Jurkat, Clone E6-1 (cell line): Measurements from ENCODE around the gene TMEM8B.

Experiments
- DNase-seq: peaks from one replicate; pipeline ENCODE4 v3.0.0-alpha.2; 2011; ENCODE audit warnings: low read depth, low spot score
- H3K4me3 ChIP-seq: 2 replicates; pipeline ENCODE4 v1.5.1; 2011; ENCODE audit warnings: mild to moderate bottlenecking, low read length, control low read depth, moderate library complexity

TMEM8B gene

DNA sequence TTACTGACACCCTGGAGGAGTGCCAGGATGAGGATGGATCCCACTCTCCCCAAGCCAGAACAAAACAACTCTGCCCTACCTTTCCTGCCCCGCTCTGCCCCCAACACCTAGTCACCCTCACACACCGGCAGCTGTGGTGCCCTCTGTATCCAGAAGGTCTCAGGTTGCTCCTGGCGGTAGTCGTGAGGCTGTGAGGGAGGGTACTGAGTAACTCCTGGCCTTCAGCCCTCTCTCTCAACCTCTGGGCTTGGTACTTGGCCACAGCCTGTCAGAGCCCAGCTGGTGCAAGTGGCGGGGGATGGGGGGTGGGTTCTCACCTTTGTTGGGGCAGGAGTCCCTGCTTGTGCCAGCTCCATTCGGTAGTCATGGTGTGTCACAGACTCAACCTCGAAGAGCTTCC is 18.9 kb upstream of the TMEM8B start:
- no peak overlapping the region for H3K4me3 ChIP-seq
- DNase-seq = no peak

DNA sequence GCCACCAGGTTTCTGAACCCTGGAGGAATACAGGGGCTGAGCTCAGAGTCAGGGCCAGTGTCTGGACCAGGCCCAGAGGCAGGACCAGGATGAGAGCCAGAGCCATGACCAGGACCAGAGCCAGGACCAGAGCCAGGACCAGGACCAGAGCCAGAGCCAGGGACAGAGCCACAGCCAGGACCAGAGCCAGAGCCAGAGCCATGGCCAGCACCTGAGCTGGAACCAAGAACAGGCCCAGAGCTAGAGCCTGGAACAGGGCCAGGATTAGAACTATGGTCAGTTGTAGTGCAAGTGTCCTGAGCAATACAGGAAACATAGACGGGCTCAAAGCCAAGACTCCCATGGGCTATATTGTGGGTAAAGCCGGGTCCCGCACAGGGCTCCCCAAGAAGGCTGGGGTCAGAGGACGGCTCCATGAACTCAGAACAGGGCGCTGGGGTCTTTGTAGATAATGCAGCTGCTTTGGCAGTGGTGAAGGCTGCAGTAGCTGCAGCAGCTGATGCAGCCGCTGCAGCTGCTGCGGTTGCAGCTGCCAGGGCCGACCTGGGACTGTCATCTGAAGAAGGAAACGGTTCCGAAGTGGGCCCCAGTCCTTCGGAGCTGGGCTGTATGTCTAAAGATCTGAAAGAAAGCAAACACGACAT is 17.5 kb upstream of the TMEM8B start:
- H3K4me3 ChIP-seq = peak overlapping the region; percentile 51
- DNase-seq = no peak

DNA sequence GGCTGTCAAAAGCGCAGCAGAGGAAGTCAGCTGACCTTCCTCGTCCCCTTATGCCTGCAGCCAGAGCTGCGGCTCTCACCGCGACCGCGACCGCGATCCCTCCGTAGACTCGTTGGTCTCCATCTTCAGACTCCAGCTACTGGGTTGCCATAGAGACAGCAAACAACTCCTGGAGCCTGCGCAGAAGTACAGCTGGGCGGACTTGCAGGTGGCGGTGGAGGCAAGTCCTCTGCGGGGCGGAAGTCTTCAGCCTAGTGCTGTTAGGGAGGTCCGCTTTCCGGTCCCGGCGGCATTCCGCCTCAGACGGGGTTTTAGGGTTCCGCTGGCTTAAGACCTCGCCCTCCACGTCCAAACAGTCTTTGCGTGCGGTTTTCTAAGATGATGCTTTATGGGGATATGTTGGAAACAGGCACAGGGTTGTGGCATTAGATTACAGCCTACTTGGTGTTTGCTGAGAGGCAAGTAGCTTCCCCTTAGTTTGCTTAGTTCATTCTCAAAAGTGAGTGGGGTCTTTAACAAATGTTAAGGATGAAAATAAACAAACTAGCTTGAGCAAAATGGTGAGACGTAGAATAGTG is 16.9 kb upstream of the TMEM8B start, which contains the start of gene SPAG8:
Gene SPAG8, minus strand, starts transcription at position 238 of the 578 bp plus-strand sequence. Its CDS starts 115 bp downstream, at position 123.
- peak; percentile 99 for DNase-seq
- peak within 1 kb of the TSS; percentile 51 for H3K4me3 ChIP-seq

DNA sequence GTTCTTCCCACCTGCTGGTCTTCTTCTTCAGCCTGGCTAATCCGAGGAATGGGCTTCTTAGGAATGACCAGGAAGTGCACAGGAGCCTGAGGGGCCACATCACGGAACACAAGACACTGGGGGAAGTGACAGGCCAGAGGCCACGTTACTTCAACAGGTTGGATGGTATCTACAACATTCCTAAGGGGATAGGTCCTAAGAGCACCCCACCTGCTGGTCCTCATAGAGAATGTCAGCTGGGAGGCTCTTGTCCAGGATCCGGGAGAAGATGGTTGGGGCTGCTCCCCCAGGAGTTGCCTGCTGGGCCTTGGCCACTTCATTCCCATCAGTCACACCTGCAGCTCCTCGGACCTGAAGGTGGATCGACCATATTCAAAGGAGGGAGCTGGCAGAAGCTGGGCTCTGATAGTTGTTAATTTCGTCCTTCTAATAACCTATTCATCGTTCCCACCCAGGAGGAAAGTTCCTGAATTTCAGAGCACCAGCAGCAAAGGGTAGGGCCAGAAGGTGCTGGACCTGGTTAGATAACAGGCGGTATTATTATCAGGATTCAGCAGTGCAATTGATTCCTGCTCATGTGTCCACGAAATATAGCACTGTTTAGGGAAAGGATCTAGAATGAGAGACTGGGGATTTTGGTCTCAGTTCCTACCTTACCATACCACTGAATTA is 15.5 kb upstream of the TMEM8B start:
- DNase-seq = no peak
- H3K4me3 ChIP-seq = peak overlapping the region; percentile 83

DNA sequence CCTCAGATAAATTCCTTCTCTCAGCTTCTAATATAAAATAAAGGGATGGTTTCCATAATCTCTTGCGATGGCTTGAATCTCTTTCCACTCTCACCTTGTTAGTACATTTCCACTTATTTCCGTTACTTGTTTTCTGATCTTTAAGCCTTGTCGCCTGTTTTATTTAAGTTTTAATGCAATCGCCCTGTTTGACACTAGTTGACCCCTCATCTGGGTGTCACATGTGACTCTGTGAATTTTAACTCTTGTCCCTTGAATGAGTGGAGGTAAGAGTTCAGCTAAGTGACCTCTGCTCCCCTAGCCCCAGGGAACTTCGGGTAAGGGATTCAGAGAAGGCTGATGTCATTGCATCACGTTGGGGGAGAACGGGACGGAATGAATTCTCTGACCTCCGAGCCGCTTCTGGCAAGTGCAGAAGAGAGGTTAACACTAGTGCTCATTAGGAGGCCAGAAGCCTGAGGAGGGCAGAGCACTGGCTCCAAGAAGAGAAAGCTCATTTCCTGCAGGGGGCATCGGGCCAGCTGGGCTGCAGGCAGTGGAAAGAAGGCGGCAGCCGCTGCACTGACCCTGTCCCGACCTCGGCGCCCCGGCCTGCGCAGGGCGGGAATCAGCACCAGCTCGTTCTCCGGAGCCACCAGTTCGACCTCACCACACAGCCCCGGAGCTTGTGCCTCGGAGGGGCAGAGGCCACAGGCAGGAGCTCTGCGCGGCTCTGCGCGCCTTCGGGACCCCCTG is 14.8 kb upstream of the TMEM8B start:
- DNase-seq = peak; percentile 34
- H3K4me3 ChIP-seq = peak overlapping the region; percentile 83

DNA sequence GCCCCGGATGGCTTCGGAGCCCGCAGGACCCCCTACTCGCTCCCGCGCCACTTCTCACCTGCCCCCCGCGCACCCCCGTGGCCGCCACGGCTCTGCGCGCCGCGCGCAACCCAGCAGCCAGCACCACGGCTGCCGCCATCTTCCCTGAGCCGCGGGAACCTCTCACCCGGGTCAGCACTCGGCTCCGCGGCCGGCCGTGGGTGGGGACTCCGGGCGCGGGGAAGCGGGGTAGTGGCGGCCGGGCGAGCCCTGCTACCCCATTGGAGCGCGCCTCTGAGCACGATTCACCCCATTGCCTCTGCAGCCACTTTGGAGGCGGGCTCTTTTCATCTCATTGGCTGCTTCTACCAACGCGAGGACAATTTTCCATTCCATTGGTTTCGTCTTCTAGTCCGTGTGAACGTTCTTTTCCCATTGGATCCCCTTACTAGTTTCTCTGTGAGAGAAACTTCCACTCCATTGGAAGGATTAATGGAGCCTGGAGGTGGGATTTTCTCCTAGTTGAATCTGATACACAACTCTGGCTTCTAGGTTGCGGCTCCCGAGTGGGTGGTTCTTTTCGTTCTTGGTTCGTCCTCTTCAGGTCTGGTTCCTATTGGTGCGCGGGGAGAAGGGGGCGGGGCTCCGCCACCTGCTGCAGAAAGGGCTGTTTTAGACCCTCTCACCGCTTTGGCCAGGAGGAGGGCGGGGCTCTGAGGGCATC is 14.0 kb upstream of the TMEM8B start, which contains the start of gene HINT2:
Gene HINT2, minus strand, starts transcription at position 202 of the 703 bp plus-strand sequence. Its CDS starts 63 bp downstream, at position 139.
- H3K4me3 ChIP-seq = peak within 1 kb of the TSS; percentile 83
- DNase-seq = peak; percentile 98

DNA sequence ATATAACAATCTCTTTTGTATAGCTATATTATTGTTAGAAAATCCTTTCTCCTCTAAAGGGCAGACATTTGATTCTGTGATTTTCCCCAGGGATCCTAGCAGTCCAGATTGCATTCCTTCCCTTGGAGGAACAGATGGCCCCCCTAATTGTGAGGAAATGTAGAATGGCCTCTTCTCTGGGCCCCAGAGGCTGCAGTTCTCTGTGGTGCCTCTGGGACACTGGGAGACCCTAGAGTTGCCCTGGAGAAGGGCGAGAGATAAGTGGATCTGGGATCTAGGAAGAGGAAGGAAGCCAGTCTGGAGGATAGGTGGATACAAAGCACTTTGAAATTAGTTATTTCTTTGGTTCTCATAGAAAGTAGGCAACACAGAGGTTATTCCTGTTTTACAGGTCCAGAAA is 12.3 kb upstream of the TMEM8B start:
- no peak for DNase-seq

DNA sequence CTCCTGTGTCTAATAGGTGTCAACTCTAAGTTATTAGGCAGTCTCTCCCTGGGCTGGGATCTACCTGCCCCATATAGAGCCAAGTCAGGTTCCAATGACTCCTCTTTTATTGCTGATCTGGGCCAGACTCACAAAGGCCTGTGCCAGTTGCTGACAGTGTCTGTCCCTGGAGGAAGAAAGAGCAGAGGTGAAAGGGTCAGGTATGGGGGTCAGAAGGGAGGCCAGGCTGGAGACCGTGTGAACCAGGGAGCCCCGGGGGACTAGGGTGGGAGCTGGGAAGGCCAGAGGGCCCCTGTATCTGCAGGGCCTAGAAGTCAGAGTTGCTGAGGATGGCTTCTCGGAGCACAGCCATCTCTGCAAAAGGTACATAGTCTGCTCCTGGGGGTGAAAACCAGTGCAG is 10.7 kb upstream of the TMEM8B start:
- no peak for DNase-seq
- no peak overlapping the region for H3K4me3 ChIP-seq

More for the DNA sequence above, 12.3 kb upstream of the TMEM8B start:
- no peak overlapping the region for H3K4me3 ChIP-seq

DNA sequence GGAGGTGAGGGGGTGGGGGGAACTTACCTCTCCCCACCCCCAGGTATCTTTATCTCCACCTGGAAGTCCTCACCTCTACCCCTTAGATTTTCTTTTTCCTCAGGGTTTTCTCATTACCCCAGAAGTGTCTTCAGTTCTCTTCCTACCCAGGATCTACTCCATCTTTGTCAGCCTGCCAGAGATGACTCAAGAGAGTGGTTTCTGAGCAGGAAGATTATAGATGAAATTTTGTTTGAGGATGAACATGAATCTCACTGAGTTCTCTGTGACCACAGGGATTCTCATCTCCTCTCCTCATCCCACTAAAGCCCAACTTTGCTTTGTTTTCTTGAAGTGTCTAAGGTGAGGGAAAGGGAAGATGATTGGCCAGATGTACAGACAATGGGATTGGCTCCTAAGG is 9.0 kb upstream of the TMEM8B start:
- DNase-seq = no peak
- no peak overlapping the region for H3K4me3 ChIP-seq

DNA sequence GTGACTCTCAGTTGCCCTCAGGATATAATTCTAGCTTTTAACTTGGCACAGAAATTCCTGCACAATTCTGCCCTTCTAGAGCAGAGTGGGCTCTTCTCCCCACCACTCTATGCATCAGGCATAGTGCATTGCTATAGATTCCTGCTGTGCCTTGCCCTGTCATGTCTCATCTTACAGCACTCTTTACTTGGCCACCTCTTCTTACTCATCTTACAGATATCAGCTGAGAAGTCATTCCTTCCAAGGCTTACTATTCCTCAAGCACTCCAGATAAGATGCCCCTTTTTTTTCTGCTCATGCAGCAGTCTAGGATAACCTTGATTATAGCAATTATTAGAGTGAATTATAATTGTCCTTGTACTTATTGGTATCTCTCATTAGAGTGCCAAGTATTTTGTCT is 6.1 kb upstream of the TMEM8B start:
- no peak overlapping the region for H3K4me3 ChIP-seq
- no peak for DNase-seq

DNA sequence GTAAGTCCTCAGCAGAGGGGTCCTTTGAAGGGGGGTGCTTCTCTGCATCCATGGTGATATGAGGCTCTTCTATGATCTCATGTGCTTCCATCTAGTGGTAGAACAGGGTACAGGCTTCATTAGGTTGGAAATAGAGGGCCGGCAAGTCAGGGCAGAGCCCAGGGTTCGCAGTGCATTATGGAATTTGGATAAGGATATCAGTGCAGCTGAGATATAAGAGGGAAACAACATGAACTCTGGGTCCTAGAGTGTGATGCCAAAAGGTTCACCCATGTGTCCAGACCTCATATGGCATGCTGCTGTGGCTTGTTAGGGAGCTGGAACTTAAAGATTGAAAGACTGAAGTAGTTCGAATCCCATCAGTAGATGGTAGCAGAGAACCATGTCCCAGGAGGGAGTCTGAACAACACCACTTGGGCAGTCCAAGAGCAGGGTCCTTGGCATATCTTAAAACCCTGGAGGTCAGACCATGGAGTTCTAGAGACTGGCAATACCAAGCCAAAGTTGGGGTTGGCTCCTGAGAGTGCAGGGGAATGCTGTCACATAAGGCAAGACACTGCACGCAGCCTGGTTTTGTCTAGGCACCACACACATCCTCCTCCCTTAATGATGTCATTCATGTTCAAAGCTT is 2.8 kb upstream of the TMEM8B start:
- H3K4me3 ChIP-seq = no peak overlapping the region
- peak; percentile 53 for DNase-seq

DNA sequence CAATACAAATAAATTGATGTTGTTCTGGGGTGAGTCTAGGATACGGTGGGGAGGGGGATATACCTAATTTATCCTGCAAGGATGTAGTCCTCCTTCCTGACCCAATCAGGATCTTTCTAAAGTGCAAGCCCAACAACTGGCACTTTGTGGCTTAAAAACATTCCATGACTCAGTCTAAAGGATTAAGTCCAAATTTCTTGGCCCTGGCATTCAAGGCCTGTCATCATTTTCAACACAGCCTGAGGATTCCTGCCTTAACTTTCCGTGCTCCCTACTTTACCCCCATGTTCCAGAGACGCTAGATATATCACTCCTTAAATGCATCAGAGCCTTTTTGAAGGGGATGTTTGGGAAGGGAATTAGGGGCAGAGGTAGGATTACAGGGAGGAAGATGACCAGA is 1.5 kb upstream of the TMEM8B start:
- DNase-seq = no peak
- H3K4me3 ChIP-seq = no peak overlapping the region

DNA sequence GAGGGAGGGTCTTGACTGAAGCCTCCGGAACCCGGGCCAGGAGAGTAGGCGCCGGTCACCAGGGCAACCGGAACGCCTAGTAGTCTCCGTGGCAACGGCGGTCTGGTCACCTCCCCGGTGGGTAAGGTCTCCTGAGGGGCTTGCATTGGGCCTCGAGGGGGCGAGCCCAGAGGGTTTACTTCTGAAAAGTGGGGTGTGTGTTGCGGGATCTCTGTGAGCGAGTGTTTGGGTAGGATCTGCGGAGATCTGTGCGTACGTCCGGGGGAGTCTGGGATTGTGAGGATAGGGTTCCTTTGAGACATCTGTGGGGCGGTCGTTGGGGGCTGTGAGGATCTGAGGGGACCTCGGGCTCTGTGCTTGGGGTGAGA is 328 bp upstream of the TMEM8B start, which contains the start of gene FAM221B:
Gene FAM221B, minus strand, starts transcription at position 17 of the 368 bp plus-strand sequence. CDS start 2,571 bp downstream, outside the sequence.
- peak within 1 kb of the TSS; percentile 63 for H3K4me3 ChIP-seq
- no peak for DNase-seq

DNA sequence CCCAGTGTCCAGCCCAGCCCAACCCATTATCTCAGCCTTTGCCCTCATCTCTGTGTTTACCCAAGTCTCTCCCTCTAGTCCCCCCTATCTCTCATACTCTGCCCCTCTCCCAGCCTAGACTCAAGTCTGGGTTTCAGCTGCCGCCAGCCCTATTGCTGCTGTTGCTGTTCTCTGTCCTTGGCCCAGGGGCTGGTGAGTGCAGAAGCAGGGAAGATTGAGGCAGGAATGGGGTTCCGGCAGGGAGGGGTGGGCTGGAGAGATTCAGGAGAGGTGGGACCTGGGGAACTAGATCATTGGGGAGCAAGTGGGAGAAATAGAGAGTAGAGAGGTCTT is 702 bp downstream of the TMEM8B start:
- DNase-seq = no peak
- peak overlapping the region; percentile 63 for H3K4me3 ChIP-seq

DNA sequence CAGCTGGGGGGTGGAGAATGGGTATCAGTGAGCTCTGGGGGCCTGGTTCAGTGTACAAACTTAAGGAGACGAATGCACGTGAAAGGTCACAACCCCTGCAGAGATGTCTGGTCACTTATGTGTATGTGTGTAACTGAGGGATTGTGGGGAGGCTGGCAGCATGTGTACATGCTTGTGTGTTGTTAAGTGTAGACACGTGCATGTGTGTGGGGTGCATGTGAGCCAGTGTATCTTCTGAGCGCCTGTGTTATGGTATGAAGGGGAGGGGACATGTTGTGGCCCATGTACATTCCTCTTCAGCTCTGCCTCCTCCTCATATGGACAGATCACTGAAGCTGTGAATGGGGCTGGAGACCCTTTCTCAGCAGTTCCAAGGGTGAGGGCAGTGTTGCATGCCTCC is 2.0 kb downstream of the TMEM8B start:
- H3K4me3 ChIP-seq = no peak overlapping the region
- no peak for DNase-seq

DNA sequence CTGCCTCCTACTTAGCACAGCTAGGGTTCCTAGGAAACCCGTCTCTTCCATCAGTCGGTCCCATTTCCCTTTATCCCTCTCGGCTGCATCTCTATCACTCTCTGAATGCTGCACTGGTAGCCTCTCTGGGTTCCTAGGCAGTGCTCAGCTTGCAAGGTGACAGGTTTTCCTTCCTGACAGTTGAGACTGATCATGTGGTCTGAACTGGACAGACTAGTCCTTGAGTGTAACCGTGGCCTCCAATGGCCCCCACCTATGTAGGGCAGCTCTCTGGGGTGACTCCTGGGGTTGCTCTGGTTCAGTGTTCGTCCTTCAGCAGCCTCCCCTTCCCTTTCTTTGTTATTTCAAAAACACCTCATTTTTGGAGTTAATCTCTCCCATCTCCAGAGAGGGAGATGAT is 3.8 kb downstream of the TMEM8B start:
- no peak overlapping the region for H3K4me3 ChIP-seq
- DNase-seq = no peak

DNA sequence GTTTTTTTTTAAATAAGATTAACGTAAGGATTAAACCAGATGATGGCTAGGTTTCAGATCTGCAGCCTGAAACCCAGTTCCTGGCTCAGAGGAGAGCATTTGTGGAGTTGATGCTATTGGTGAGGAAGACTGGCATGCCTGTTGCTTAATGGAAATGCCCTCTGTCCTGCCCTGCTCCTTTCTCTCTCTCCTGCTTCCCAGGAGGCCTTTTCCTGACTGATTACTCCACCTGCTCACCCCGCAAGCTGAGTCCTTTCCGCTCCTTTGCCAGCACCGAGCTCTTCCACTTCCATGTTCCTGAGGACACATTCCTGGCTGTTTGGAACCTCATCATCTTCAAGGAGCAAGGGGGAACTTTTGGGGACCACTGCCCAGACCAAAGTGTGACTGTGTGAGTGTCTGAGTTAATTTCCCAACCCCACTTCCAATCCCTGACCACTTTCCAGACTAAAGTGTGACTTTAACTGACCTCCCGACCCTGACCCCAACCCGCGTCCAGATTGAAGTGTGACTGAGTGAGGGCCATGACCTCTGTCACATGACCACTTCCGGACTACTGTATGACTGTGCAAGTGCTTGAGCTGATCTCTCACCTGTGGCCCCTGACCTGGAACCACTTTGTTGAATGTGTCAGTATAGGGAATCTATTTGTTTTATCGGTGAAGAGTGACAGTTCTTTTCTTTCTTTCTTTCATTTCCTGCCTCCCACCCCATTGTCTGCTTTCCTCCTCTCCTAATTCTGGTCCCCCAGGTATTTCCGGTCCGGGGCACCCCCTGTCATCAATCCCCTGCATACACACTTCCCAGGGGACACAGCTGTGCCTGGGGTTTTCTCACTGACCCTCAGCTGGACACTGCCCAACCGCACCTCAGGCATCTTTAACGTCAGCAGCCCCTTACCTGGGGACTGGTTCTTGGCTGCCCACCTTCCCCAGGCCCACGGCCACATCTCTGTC is 5.5 kb downstream of the TMEM8B start:
- DNase-seq = no peak
- no peak overlapping the region for H3K4me3 ChIP-seq

DNA sequence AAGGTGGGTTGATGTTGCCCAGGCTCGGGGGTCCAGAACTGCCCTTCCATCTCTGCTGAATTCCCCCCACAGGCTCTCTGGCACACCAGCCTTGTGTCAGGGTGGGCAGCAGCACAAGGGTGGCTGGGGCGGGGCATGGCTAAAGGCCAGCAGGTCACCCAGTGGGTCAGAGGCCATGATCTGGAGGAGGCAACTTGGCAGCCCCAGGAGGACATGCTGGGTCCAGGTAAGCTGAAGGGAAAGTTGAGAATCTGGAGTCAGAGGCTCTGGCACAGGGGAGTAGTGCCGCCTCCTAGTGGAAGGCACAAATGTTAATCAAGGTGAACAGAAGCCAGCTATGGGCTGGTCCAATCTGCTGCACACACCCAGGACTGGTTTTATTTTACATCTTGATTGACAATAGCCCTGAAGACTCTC is 6.2 kb downstream of the TMEM8B start:
- no peak for DNase-seq

More for the DNA sequence above, 6.2 kb downstream of the TMEM8B start:
- no peak overlapping the region for H3K4me3 ChIP-seq
